Measurements from ENCODE around the gene FIGLA.

- TF ChIP-seq POLR2A (IDR thresholded peaks at IDR 0.05), result no peak
- TF ChIP-seq CTCF (IDR thresholded peaks at IDR 0.05), result no peak
Measured at GRCh38 chr2:70826696-70827350, 36.4 kb upstream of the FIGLA start.
